ENCODE measurements around the gene ATP11A.

The ATP11A gene

DNA sequence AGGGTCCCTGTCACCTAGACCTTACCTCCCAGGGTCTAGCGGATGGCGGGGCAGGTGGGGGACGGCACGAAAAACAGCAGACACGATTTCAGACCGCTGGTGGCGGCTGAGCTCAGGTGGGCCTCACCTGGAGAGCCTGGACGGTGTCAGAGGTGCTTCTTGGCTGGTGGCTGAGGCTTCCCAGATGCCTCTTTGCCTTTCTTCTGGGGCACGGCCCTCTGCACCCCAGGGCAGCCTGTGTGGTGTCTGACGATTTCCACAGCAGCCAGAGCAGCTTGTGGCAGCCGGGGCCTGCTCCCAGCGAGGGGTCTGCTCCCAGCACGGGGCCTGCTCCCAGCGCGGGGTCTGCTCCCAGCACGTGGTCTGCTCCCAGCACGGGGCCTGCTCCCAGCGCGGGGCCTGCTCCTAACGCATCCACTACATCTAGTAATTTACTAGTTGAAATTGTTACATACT is 66.7 kb downstream of the ATP11A start:
- no peak for TF ChIP-seq CTCF (IDR thresholded peaks at IDR 0.05; ENCODE audit: low read depth, low read length, missing control alignments)
- no peak overlapping the region for H3K4me3 ChIP-seq (ENCODE audit: low read depth, low read length)
- no peak for DNase-seq (ENCODE audit: low read depth)

- no peak for TF ChIP-seq CTCF (IDR thresholded peaks at IDR 0.05; ENCODE audit: low read depth, low read length, missing control alignments)
- no peak for DNase-seq (ENCODE audit: low read depth)
- no peak overlapping the region for H3K4me3 ChIP-seq (ENCODE audit: low read depth, low read length)
These were observed 67.3 kb downstream of the ATP11A start for GRCh38 chr13:112756967-112757758.

DNA sequence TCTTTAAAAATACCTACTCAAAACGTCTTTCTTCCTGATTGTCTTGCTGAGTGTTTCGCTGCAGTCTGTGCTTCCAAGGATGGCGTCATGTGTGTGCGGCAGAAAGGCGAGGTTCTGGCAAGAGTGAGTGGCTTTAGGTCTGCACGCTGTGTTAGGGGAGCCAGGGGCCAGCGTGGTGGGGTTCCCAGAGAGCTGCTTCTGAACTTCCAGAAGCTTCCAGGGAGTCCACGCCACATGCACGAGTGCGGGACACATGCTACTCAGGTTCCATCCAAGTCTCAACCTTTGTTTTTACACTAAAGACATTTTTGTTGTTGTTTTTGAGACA is 67.9 kb downstream of the ATP11A start:
- H3K4me3 ChIP-seq (ENCODE audit: low read depth, low read length): no peak overlapping the region
- no peak for DNase-seq (ENCODE audit: low read depth)
- no peak for TF ChIP-seq CTCF (IDR thresholded peaks at IDR 0.05; ENCODE audit: low read depth, low read length, missing control alignments)

DNA sequence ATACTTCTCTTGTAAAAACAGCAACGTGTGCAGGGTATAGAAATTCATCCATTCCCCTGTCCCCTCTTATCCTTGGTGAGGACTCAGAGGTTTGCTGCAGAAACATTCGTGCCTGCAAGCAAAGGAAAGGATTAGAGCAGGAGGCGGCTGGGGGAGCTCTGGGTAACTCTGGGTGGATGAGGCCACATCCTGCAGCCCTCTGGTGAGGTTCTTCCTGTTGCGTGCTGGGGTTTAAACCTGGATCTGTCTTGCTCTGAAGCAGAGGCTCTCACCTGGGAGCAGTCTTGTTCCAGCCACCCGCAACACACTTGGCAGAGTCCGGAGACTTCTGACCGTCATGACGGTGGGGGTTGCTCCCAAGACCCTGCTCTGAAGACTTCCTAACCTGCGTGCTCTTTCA is 69.2 kb downstream of the ATP11A start:
- no peak overlapping the region for H3K4me3 ChIP-seq (ENCODE audit: low read depth, low read length)
- no peak for DNase-seq (ENCODE audit: low read depth)
- TF ChIP-seq CTCF (IDR thresholded peaks at IDR 0.05; ENCODE audit: low read depth, low read length, missing control alignments): no peak

DNA sequence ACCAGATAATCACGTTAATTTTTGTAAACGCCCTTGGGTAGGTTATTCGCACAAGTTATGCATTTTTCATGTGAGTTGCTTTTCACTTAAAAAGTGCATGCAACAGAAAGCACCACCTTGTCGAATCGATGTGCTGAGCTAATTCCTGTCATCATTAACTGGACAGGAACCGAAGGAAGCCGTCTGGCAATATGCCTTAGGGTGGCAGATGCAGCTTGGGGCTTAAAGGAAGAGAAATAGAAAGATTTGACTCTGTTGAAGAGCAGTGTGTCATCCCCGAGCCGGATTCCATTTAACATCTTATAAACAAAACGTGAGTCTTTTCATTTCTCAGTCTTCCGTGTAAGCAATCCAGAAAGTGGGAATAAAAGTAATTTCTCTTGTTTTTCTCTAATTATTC is 70.0 kb downstream of the ATP11A start:
- no peak for TF ChIP-seq CTCF (IDR thresholded peaks at IDR 0.05; ENCODE audit: low read depth, low read length, missing control alignments)
- H3K4me3 ChIP-seq (ENCODE audit: low read depth, low read length): no peak overlapping the region
- no peak for DNase-seq (ENCODE audit: low read depth)

- no peak for TF ChIP-seq CTCF (IDR thresholded peaks at IDR 0.05; ENCODE audit: low read depth, low read length, missing control alignments)
- DNase-seq (ENCODE audit: low read depth): no peak
- H3K4me3 ChIP-seq (ENCODE audit: low read depth, low read length): no peak overlapping the region
These were observed 70.6 kb downstream of the ATP11A start for GRCh38 chr13:112760435-112760834.

GRCh38 chr13:112760931-112761330 is 71.1 kb downstream of the ATP11A start:
- H3K4me3 ChIP-seq (ENCODE audit: low read depth, low read length): no peak overlapping the region
- no peak for DNase-seq (ENCODE audit: low read depth)
- TF ChIP-seq CTCF (IDR thresholded peaks at IDR 0.05; ENCODE audit: low read depth, low read length, missing control alignments): no peak
